HG02973 (cell line): Measurements from ENCODE around the gene NOTCH1.

Source experiments
- ATAC-seq: cut with Tn5 transposase; IDR thresholded peaks from one replicate; pipeline ENCODE4 v1.9.1; 2021; ENCODE audit warnings: moderate library complexity; ENCODE audit not compliant: unreplicated experiment

NOTCH1 gene

DNA sequence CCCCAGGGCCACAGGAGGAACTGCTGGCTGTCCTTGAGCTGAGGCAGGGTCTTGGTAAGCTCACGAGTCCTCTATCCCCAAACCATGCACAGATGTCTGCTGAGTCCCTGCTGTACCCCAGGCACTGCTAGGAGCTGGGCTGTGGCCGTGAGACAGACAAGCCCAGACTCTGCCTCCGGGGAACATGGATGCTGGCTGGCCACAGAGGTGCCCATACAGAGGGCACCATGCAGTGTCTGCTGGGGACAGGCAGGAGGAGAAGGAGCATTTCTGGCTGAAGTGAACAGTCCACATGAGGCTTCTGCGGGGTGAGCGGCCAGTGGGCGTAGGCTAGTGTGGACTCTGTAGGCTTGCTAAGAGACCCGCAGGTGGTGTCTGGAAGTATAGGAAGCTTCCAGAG lies 58.2 kb downstream of the NOTCH1 start:
- no peak for ATAC-seq

DNA sequence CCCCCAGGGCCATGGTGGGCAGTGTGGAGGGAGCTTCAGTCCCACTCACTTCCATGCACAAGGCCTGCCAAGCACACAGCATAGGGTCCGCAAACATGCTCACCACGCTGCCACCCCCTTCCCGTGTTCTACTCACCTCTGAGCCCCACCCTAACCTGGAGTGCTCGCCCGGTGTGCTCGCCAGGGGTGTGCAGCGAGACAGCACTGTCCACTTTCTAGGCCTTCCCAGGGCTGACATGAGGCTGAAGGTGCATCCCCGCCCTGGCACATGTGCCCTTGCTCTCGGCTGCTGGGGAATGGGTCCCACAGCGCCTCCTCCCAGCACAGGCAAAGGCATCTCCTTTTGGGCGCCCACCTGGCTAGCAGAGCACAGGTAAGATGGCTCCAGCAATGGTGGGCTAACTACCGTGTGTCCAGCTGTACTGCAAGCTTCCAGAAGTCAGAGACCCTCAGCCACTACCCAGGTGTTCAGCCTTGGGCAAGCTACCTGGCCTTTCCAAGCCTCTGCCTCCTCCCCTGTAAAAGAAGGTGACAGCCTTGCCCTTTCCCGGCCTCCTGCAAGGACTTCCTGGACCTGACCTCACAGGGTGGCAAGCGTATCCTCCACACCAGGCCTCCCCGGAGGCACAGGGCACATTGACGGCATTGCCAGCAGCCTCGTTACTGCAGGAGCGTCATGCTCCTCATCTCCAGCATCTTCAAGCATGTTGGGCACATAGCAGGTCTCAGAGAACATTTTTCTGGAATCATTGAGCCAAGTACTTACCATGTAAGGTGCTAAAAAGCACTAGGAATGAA lies 58.8 kb downstream of the NOTCH1 start:
- ATAC-seq, result no peak

- no peak for ATAC-seq
These were observed 59.7 kb downstream of the NOTCH1 start for GRCh38 chr9:136486131-136486530.

DNA sequence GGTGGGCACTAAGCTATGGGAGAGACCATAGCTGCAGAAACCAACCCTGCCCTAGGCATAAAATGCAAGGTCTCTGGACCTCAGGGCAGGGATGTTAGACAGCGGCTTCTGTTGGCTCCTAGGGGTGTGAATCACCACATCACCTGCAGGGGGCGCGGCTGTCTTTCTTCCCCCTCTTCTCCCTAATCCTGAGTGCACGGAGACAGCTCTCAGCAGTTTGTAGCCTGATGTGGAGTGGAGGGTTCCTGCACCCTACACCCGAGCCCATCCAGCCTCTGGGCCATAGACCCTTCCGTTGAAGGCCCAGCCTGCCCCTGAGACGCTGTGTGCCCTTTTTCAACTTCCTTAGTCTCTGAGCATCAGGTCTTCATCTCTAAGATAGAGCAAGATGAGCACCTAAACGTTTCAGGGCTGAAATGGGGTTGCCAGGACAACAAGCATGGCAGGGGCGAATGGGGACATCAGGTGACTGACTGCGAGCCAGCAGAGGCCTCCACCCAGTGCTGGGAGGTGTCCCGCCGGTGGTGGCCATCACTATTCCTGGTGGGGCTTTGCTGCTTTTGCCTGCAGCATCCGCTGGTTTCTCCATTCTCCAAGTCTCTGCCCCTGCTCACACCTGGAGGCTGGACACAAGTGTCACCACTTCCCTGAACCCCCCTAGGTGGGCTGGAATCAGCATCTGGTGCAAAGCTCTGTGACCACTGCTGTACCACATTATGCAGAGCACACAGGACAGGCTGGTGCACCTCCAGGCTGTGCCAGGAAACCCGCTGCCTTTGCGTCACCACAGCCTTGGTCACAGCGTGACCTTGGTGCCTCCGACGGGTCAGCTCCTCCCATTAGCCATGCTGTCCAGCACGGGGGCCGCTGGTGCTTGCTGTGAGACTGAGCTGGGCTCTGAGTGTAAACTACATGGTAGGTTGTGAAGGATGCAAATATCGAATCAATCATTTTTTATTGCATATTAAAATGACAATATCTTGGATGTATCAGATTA lies 60.5 kb downstream of the NOTCH1 start:
- ATAC-seq, result no peak

- ATAC-seq, result no peak
These were observed 61.4 kb downstream of the NOTCH1 start for GRCh38 chr9:136484153-136485048.

DNA sequence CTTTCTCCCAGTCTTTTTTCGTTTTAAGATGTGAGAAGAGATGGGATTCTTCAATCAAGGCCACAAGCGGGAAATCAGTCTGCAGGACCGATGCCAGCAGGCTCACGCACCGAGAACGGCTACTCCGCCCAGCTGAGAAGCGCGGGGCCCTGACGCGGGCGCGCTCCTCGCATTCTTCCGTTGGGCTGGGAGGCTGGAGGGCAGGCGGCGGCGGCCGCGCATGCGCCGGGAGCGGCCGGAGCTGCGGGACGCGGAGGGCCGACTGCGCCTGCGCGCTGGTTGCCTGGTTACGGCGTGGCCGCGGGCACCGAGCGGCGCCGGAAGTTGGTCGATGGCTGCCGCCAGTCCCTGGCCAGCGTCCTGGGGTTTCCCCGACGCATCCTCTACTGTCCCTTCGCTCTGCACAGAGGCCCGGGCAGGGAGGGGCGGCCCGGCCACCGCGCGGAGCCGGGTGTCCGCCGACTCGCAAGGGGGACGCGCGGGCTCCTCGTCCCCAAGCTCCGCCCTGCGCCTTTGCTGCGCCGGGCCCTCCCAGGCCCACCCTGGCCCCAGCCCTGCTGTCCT lies 62.2 kb downstream of the NOTCH1 start:
- peak; percentile 51 for ATAC-seq

DNA sequence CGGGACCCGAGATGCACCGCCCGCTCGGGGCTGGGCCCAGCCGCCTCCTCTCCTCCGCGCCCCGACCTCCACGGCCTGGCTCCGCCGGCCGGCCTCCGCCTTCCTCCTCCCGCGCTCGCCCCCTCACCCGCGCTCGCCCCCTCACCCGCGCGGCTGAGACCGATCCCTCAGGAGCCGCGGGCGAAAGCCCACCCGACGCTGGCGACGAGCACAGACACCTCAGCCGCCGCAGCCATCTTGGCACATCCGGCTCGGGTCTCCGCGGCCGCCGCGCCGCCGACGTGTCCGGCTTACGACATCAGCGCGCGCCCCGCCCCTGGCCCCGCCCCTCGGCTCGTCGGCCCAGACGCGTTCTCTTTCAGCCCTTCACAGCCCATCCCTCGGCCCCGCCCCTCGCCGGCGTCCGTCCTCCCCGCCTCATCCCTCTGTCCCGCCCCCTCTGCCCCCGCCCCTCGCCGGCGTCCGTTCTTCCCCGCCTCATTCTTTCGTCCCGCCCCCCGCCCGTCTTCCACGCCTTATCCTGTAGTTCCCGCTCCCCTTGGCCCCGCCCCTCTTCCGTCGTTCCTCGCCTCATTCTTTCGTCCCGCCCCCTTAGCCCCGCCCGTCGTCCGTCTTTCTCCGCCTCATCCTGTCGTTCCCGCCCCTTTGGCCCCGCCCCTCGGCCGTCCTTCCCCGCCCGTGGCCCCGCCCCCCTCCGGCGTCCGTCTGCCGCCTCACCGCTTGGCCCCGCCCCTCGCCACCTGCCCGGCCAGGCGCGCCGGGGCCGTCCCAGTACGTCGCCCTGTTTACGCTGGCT lies 62.9 kb downstream of the NOTCH1 start, which contains the start of gene SEC16A:
SEC16A (minus strand) TSS at position 248 of the 796 bp plus-strand sequence. CDS start 5,425 bp downstream, outside the sequence.
- peak; percentile 50 for ATAC-seq

GRCh38 chr9:136482046-136482792 lies 63.6 kb downstream of the NOTCH1 start:
- ATAC-seq, result no peak

GRCh38 chr9:136481558-136481957 lies 64.3 kb downstream of the NOTCH1 start:
- ATAC-seq, result no peak

GRCh38 chr9:136476369-136477150 lies 69.3 kb downstream of the NOTCH1 start:
- ATAC-seq, result no peak

GRCh38 chr9:136474974-136475865 lies 70.6 kb downstream of the NOTCH1 start:
- no peak for ATAC-seq

DNA sequence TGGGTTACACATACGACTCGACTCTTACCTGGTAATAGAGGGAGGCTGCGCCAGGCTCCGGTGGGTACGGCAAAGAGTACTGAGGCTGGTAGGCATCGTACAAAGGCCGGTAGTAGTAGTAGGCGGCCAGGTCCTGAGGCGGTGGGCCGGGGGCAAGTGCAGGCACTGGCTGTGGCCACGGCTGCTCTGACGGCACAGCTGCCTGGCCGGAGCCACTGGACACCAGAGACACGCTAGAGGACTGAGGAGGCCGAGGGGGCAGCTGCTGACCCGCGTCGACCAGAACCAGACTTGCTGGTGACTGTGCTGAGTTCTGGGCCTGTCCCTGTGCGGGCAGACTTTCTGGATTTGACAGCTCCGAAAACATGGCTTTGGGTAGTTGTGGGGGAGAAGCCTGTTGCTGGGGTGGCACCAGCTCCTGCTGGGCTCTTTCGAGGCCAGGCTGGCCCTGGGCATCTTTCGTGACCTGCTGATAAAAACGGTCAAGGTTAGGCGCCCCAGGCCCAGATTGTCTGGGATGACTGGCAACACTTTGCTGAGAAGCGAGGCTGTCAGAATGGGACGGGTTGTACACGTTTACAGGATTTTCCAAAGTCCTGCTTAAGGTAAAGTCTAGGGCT lies 71.7 kb downstream of the NOTCH1 start:
- ATAC-seq, result no peak

DNA sequence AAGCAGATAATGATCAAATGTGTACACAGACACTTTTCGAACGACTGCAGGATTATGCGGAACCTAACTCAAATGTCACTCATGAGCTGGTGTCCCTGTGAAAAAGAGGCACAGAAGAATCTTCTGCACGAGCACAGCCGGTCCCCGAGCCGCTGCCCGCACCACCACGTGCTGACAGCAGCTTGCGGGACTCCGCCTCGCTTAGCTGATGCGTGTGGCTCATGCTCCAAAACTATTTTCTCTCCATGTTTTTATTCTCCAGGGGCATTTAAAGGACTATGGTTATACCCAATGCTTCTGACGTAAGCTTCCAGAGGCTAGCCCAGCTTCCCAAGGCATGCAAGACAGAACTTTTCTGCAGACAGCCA lies 72.5 kb downstream of the NOTCH1 start:
- no peak for ATAC-seq

GRCh38 chr9:136472640-136473353 lies 73.1 kb downstream of the NOTCH1 start:
- no peak for ATAC-seq

- no peak for ATAC-seq
These were observed 73.9 kb downstream of the NOTCH1 start for GRCh38 chr9:136471802-136472487.
